BLaER1 (cell line): ENCODE measurements around the gene RNF151.
A peak's percentile ranks its signal among the peaks of the same experiment; 100 is the strongest.
"Not testable (repeated sequence)": the region's sequence is repeated elsewhere in the genome, so short reads cannot be mapped to it uniquely, and the experiment has no call there.

Experiments used
- H3K27ac ChIP-seq: shearing (Covaris generic); formaldehyde crosslinking; 2 replicates; pipeline ENCODE4 v1.8.1; 2022
- H3K27me3 ChIP-seq: shearing (Covaris generic); formaldehyde crosslinking; 2 replicates; pipeline ENCODE4 v1.8.1; 2022
- H3K36me3 ChIP-seq: shearing (Covaris generic); formaldehyde crosslinking; 2 replicates; pipeline ENCODE4 v1.8.1; 2022
- H3K4me1 ChIP-seq: shearing (Covaris generic); formaldehyde crosslinking; 2 replicates; pipeline ENCODE4 v1.8.1; 2022
- H3K4me2 ChIP-seq: shearing (Covaris generic); formaldehyde crosslinking; 2 replicates; pipeline ENCODE4 v1.8.1; 2022
- H3K4me3 ChIP-seq: shearing (Covaris generic); formaldehyde crosslinking; 2 replicates; pipeline ENCODE4 v1.8.1; 2022
- H3K9ac ChIP-seq: shearing (Covaris generic); formaldehyde crosslinking; 2 replicates; pipeline ENCODE4 v1.8.1; 2022
- H3K9me3 ChIP-seq: shearing (Covaris generic); formaldehyde crosslinking; 2 replicates; pipeline ENCODE4 v1.8.1; 2022
- H4K20me1 ChIP-seq: shearing (Covaris generic); formaldehyde crosslinking; 2 replicates; pipeline ENCODE4 v1.8.1; 2022
- Cebpa-rat ChIP-seq: shearing (Covaris generic); IDR thresholded peaks from 2 replicates; pipeline ENCODE4 v1.8.1; 2022

RNF151 gene

GRCh38 chr16:1958715-1959268, 7.9 kb upstream of the RNF151 start:
- no peak overlapping the region for H3K27ac ChIP-seq
- H3K4me2 ChIP-seq: peak overlapping the region; percentile 88
- no peaks in the 10 kb centered on the region for H3K9me3 ChIP-seq
- H3K36me3 ChIP-seq: peaks cover 28% of the 10 kb centered on the region
- H4K20me1 ChIP-seq: peaks cover 37% of the 10 kb centered on the region
- H3K4me1 ChIP-seq: peaks cover 33% of the 10 kb centered on the region
- H3K27me3 ChIP-seq: no peaks in the 10 kb centered on the region
- peak overlapping the region; percentile 93; the same call in 1 of the 2 replicates for H3K9ac ChIP-seq
- H3K4me3 ChIP-seq: peak overlapping the region; percentile 95; the same call in 1 of the 2 replicates
- no peak for TF ChIP-seq Cebpa-rat

GRCh38 chr16:1959269-1960039, 7.2 kb upstream of the RNF151 start, which contains the start of gene NDUFB10:
NDUFB10 (plus strand) TSS chr16:1959538; CDS start chr16:1959625, 87 bp downstream.
- Histone ChIP-seq H3K9me3 (no peaks in the 10 kb centered on the region), H4K20me1 (peaks cover 44% of the 10 kb centered on the region), H3K4me1 (peaks cover 33% of the 10 kb centered on the region), H3K4me3 (peak within 1 kb of the TSS; percentile 95), H3K27me3 (no peaks in the 10 kb centered on the region), H3K27ac (peak within 1 kb of the TSS; percentile 94), H3K4me2 (peak within 1 kb of the TSS; percentile 88), H3K9ac (peak within 1 kb of the TSS; percentile 93), H3K36me3 (peaks cover 32% of the 10 kb centered on the region)
- no peak for TF ChIP-seq Cebpa-rat

- Histone ChIP-seq H3K9ac (peak overlapping the region; percentile 93), H3K36me3 (peaks cover 32% of the 10 kb centered on the region), H3K27ac (peak overlapping the region; percentile 19; the same call in 1 of the 2 replicates), H3K4me2 (peak overlapping the region; percentile 88), H3K4me3 (peak overlapping the region; percentile 95), H3K4me1 (peaks cover 40% of the 10 kb centered on the region), H4K20me1 (peaks cover 44% of the 10 kb centered on the region), H3K27me3 (no peaks in the 10 kb centered on the region), H3K9me3 (no peaks in the 10 kb centered on the region)
- TF ChIP-seq Cebpa-rat: no peak
Measured at GRCh38 chr16:1960665-1961630, 5.7 kb upstream of the RNF151 start.

- Histone ChIP-seq H3K4me2 (peak overlapping the region; percentile 88), H3K9ac (0 out of 2 replicates have a peak overlapping the region, but pooled peaks have one; percentile 97), H3K4me3 (0 out of 2 replicates have a peak overlapping the region, but pooled peaks have one; percentile 33), H3K9me3 (no peaks in the 10 kb centered on the region), H3K27ac (no peak overlapping the region), H4K20me1 (peaks cover 44% of the 10 kb centered on the region), H3K27me3 (no peaks in the 10 kb centered on the region), H3K36me3 (peaks cover 34% of the 10 kb centered on the region), H3K4me1 (peaks cover 47% of the 10 kb centered on the region)
- TF ChIP-seq Cebpa-rat: no peak
Measured at GRCh38 chr16:1961651-1962067, 5.0 kb upstream of the RNF151 start.

- H3K4me3 ChIP-seq: peak overlapping the region; percentile 90
Measured at GRCh38 chr16:1962161-1963153, 4.2 kb upstream of the RNF151 start.

GRCh38 chr16:1963806-1964505, 2.7 kb upstream of the RNF151 start:
- Histone ChIP-seq H3K4me1 (peaks cover 48% of the 10 kb centered on the region), H3K9me3 (no peaks in the 10 kb centered on the region), H3K27me3 (no peaks in the 10 kb centered on the region), H3K4me2 (peak overlapping the region; percentile 88), H3K9ac (peak overlapping the region; percentile 97), H4K20me1 (peaks cover 44% of the 10 kb centered on the region), H3K36me3 (peaks cover 40% of the 10 kb centered on the region), H3K27ac (peak overlapping the region; percentile 96), H3K4me3 (peak overlapping the region; percentile 90)
- TF ChIP-seq Cebpa-rat: no peak

More at GRCh38 chr16:1962161-1963153, 4.2 kb upstream of the RNF151 start:
- Histone ChIP-seq H3K4me1 (peaks cover 48% of the 10 kb centered on the region), H3K36me3 (peaks cover 40% of the 10 kb centered on the region), H3K9ac (peak overlapping the region; percentile 97), H3K27ac (peak overlapping the region; percentile 96; the same call in 1 of the 2 replicates), H3K4me2 (peak overlapping the region; percentile 88), H4K20me1 (peaks cover 44% of the 10 kb centered on the region)
- H3K27me3 ChIP-seq, H3K9me3 ChIP-seq: not testable (repeated sequence)

GRCh38 chr16:1964506-1965395, 1.9 kb upstream of the RNF151 start, which contains the start of gene RPS2:
RPS2 (minus strand) TSS chr16:1964826; CDS start chr16:1964625, 201 bp downstream.
- H4K20me1 ChIP-seq: peaks cover 44% of the 10 kb centered on the region
- peak within 1 kb of the TSS; percentile 90 for H3K4me3 ChIP-seq
- peaks cover 48% of the 10 kb centered on the region for H3K4me1 ChIP-seq
- H3K4me2 ChIP-seq: peak within 1 kb of the TSS; percentile 98
- peaks cover 40% of the 10 kb centered on the region for H3K36me3 ChIP-seq
- peak within 1 kb of the TSS; percentile 96 for H3K27ac ChIP-seq
- H3K27me3 ChIP-seq: no peaks in the 10 kb centered on the region
- peak within 1 kb of the TSS; percentile 97 for H3K9ac ChIP-seq
- TF ChIP-seq Cebpa-rat: no peak
- no peaks in the 10 kb centered on the region for H3K9me3 ChIP-seq
